HG03439 (cell line): ENCODE measurements around the gene SHTN1.

Experiments used
- ATAC-seq: cut with Tn5 transposase; IDR thresholded peaks from one replicate; pipeline ENCODE4 v1.9.1; 2021; ENCODE audit warnings: mild to moderate bottlenecking, moderate library complexity; ENCODE audit not compliant: unreplicated experiment

Gene SHTN1

GRCh38 chr10:116919706-116920105 lies 85.3 kb downstream of the SHTN1 start:
- no peak for ATAC-seq

DNA sequence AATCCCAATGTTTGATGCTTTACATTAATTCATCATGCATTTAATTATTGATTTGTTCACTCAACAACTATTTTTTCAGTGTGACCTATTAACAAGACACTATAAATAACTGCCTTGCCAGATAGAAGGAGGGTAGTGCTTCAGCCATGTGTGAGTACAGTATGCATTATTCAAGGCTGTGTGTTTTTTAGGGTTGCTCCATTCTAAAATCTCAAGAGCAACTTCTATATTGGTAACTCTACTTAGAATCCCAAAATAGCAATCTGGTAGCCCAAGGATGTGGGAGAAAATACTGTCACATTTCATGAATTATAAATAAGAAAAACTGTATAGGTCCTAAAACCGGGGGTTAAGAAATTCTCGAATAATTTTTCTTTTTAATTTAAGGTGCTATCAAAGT lies 85.8 kb downstream of the SHTN1 start:
- no peak for ATAC-seq

DNA sequence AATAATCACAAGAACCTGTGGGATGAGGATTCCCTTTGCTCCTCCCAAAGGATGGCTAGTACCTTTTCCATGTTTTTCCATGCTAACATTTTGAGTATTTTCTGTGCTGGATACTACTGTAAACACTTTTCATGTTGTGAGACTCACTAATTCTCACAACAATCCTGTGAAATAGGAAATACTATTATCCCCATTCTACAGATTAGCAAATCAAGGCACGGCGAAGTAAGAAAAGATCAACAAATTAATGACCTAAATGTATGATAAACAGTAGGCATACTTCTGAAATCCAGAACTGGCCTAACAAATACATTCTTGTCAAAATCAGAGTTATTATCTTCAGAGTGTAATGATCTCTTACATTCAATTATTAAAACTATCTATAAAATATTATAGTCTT lies 86.4 kb downstream of the SHTN1 start:
- no peak for ATAC-seq

DNA sequence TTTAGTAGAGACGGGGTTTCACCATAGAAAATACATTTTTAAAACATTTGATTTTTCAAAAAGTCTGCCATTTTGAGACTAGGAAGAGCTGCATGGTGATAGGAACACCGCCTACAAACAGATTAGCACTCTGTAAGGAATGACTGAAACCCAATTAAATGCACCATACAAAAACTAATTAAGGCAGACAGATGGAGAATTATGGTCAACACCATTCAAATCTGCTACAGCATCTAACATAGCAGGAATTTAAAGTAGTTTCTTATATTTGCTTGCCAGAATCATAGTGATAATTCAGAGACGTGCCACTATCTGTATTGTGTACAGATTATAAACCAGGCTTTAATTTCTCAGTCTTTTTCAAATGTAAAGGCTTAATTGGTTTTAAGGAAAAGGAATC lies 87.5 kb downstream of the SHTN1 start:
- no peak for ATAC-seq

- no peak for ATAC-seq
Measured at GRCh38 chr10:116915340-116915739, 89.6 kb downstream of the SHTN1 start.

DNA sequence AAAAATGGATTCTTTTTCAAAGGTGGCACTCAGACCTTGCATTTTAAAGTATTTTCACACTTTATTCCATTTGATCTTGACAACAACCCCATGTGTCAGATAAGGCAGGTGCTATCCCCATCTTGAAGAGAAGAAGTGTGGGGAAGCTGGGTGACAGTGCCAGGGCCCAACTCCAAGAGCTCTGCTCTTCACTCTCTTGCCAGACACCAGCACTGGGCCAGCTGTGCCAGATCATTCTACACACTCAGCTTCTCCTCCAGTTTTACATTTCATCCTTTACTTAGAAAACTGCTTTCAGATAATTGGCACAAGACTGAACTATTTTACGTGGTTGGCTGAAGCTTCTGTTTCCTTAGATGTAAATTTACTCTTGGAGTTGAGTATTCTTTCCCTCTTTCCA lies 91.3 kb downstream of the SHTN1 start:
- no peak for ATAC-seq

- no peak for ATAC-seq
Measured at GRCh38 chr10:116912162-116912561, 92.8 kb downstream of the SHTN1 start.

DNA sequence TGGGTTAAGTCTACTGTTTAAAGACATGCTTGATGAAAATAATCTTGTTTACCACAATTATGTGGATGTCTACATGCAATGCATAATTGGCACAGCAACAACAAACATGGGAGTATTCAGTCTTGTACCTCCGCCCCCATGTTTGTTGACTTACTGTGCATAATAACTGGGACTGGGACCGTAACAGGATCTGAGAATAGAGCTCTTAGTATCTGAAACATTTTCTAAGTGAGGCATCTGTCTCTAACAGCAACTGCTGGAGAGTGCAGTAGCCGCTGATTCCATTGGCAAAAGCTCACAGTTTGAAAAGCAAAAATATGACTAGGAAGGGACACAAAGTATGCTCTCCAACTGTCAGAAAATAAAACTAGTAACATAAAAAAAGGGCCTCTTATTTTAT lies 94.1 kb downstream of the SHTN1 start:
- ATAC-seq = no peak

DNA sequence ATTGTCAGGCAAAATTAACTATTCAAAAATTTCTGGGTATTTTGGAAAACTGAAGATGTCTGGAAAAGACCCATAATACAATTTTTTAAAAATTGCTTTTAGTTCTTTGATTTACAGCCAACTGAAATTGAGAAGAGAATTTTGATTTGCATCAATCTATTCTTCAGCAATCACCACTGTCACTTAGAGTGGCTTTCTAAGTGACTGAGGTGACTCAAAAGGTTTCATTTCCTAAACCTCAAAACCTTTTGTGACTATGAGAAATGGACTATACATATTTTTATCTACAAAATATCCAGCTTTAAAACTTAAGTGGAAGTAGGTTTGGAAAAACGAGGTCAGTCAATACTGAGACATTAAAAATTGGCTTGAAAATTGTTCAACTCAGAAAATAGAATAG lies 95.7 kb downstream of the SHTN1 start:
- no peak for ATAC-seq

DNA sequence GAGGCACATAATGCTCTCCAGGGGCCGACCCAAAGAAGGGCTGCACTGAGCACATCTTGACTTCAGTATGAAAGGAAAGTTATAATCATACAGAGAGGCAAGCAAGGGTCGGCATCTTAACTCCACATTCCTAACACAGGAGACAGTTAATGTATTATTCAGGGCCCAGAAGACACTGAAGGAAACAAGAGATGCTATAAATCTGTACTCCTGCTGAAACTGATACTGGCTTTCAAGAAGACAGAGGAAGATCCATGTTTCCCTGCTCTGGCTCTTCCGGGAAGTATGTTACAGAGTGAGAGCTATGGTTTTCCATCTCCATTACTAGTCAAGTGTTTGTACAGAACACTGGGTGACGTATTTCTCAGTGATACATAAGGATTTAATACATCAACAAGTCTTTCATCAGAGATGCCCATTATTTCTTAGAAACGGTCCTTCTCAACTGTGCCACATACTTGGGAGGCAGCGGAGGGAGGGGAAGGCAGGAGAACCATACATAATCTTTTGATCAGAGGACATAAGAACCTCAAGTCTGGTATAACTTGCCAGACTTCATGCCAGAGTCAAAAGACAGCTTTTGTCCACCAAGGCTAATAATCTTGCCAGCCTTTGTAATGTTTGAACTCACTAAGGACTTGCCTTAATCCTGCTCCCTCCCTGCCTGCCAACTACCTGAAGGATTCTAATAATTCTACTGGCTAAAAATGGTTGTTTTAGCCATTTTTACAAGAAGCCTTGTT lies 97.6 kb downstream of the SHTN1 start:
- ATAC-seq = no peak

DNA sequence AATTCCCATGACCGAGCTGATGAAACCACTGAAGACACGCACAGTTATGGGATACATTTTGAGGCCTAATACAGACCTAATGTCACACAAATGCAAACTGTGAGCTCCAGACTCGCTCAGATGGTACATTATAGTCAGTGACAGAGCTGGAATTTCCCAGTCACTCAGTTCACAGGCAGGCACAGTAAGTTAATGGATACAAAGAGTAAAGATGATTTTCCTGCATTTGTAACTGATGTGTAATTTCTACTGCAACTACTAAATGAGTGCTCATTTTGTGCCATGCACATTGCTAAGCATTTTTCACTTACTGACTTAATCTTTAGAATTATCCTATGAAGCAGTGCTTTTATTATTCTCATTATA lies 99.2 kb downstream of the SHTN1 start:
- ATAC-seq = no peak

DNA sequence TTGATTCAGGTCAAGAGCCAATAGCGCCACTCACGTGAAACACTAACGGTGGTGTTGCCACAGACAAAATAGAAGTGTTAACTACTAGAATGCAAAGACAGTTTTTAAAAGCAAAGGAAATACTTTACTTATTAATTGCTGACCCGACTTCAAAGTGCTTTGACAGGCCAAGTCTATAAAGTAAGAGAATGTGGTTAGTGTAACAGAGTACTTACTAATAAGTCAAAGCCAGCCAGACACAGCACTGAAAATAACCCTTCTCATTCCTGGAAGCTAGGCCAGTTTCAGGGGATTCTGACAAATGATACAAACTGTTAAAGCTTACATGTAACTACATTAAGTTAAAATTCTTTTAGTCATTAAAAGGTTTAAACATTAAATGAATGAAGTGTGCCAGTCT lies 105.4 kb downstream of the SHTN1 start:
- no peak for ATAC-seq

DNA sequence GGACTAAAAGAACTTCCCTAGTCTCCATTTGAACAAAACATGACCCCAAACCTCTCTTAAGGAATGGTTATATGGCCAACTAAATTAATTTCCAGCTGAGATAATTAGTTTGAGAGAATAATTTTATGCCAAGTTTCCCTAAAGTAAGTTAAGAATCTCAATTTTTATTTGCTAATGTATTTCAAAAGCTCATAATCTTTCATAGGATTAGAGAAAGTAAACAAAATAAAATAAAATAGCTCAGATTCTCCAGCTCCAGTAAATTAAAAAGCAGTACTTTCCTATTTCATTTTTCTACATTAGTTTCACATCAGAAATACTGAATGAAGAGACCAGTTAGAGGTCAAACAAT lies 111.3 kb downstream of the SHTN1 start:
- ATAC-seq = no peak

DNA sequence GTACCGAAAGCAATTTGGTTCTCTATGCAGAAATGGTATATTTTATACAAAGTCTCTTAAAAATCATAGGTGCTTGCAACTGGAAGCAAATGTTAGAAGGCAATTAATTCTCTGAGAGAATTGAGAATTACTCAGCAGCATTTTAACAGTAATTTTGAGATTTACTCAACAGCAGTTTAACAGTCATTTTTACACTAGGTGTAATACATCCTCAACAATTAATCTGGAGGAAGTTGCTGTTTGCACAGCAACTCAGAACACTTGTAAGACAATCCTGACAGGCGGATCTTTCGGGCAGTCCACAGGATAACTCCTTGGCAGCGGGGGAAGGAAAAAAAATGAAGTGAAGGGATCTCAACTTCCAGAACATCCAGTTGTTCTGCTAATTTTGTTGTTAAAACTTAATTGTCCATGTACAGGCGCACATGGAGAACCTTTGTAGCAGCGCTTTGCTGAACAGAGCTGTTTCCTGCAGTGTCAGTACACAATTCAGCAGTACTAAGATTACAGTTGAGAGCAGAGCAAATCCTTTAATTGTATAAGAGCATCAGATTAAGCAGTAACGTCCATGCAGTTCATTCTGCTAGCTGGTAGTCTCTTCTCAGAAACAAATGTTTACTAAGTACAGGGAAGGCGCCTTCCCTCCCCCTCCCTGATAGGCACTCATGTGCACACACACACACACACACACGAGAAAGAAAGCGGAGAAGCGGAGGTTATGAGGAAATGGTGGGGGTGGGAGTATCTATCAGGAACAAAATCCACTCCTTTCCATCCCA lies 111.9 kb downstream of the SHTN1 start:
- no peak for ATAC-seq

GRCh38 chr10:116891208-116891607 lies 113.8 kb downstream of the SHTN1 start:
- ATAC-seq = no peak

GRCh38 chr10:116889066-116889465 lies 115.9 kb downstream of the SHTN1 start:
- no peak for ATAC-seq

DNA sequence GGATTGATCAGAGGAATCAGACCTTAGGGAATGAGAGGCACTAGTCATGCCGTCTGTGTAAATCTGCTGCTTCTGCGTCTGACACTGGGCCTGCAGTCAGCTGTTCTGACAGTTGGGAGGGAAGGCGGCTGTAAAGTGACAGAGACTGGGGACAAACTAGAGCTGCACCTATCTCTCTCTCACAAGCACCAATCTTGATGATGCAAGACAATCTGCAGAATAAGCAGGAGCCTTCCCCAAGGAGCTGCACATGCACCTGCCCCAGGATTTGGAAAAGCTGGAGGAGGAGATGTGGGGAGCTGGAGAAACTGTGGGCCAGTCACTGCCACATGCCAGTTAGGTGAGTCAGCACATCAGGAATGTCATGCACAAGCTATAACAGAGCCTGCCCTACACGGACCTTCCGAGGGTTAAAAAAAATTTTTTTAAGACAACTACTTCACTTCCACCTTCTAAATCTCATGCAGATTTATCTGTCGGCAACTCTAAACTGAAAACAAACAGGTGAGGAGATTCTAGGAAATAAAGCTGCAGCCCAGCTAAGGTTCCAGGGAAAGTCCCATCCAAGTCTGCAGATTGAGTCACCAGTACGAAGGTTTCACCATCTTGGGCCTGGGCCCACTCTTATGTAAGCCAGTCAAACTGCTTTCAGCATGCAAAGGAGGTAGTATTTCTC lies 116.5 kb downstream of the SHTN1 start:
- ATAC-seq = no peak

DNA sequence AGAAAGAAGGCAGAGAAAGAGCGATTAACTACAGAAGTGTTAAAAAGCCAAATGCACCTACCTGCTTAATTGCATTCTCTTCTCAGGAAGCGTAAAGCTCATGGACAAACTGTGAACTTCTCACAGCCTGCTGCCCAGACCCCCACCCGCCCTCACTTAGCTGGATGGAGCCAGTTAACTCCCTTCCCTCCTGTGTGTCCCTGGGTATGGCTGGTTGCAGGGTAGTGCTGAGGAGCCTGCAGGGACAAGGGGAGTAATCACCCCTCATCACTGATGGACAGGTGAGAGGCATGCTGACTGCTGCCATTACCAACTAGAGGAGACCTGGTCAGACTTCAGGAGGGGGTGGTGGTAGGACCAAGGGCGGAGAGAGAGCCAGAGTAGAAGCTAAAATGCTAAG lies 118.2 kb downstream of the SHTN1 start:
- no peak for ATAC-seq

GRCh38 chr10:116882639-116883038 lies 122.3 kb downstream of the SHTN1 start:
- no peak for ATAC-seq

DNA sequence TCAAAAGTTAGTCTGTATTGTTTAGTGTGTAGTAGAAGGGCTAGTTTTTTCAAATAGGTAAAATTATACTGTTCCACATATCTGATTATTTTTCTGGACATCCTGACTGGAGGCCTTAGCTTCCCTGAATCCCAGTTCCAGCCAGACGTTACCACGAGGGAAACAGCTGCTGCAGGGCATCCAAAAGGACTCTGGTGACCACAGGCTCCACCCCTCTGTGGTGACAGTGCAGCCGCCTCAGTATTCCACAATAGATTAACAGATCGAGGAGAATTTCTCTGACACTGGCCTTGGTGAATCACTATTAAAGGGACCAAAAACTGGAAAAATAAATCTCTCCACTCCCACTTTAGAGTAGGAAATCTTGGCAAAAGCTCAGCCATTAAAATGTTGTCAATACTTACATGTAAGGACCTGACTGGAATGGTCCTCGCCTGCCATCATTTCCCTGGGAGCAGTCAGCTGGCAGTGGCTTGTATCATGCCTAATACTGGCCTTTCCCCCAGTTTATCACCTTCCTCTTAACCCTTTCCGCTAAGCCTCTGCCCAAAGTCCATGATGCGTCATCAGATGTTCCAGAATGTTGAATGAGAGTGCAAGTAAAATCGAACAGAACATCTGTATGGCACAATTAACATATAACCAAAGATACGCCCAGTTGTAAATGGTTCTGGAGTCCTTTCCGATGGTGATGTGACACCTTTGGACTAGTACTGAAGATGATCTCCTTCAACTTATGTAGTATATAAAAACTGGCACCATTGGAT lies 124.1 kb downstream of the SHTN1 start:
- ATAC-seq = no peak

DNA sequence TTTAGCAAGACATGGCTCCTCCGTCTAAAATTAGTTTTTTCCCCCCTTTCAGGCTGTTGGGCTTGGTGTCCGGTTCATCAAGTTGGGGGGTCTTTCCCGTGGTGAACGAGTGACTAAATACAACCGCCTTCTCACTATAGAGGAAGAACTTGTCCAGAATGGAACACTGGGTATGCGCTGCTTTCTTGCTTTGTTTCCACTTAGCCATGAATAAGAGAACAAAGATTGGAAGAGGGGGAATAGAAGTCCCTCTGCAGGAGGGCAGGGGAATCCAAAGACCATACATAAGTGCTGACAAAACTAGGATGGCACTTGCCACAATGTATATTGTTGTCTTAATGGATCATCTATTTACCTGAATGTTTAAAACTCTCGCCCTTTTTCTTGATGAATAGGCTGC lies 125.2 kb downstream of the SHTN1 start:
- no peak for ATAC-seq
